GM18526 (cell line): Measurements from ENCODE around the gene NRBF2.

Experiments
- POLR2A ChIP-seq: IDR thresholded peaks from 3 replicates; pipeline ENCODE4 v1.6.1; 2011; ENCODE audit not compliant: insufficient read length; ENCODE audit errors: extremely low read depth

Gene NRBF2

DNA sequence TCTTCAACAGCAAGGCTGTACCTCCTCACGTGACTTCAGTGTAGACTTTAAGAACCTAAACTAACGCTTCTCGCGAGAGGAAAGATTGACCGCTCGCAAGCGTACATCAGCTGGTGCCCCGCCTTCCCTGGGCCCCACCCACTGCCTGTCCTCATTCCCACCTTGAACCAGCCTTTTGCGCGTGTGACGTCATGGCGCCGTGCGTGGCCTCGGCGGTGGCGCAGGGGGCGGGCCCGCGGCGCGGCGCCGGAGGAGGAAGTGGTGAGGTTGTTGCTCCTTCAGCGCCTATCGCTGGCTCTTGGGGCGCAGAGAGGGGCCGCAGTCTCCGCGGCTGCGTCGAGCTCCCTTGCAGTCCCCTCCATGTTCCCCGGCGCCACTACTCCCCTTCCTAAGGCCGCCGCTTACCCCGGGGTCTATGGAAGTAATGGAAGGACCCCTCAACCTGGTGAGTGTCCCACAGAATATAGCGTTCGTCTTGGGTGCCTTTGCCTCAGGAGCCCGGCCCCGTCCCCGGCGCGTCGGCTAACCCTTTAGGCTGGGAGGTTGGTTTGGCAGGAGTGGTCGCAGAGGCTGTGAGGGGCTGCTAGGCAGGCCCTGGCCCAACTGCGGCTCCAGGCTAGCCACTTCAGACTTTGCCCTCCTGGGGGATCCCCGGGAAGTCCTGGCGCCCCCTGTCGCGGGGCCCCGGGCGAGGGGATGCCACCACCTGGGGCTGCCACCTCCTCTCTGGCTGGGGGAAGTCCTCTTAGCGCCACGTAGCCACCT is at the start of gene NRBF2:
NRBF2 (plus strand) TSS at position 273 of the 765 bp plus-strand sequence; CDS start at position 416, 143 bp downstream.
- peak; percentile 98 for TF ChIP-seq POLR2A

DNA sequence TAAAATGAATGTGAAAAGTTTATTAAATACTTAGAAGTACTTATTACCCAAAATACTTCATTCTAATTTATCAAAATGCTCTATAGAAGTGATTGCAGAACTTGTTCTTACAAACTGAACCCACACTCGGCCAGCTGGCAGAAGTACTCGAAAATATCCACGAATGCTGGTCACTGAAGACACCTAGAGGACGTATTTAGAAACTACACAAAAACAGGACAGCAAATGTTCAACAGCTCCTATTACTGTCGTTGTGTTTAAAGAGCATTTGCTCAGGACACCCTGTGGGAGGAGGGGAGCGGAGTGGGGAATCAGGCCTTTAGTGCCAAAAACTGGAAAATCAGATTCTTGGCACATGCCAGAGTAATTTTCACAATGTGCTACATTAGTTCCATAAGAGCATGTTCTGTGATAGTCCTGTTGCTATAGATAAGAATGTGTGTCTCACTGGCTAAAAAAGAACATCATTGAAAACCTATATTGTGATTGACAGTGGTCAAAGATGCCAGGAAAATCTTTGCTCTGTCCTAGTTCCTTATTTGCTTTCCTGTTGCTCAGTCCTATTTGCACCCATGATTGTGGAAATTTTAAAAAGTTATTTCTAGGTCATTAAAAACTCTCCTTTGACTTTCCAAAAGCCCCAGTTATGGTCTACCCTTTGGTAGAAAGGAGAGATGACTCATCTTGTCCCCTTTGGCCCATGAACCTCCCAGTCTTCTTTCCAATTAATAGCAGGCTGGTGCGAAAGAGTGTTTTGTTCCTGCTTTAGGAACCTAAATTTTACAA is 49.0 kb upstream of the NRBF2 start:
- TF ChIP-seq POLR2A: no peak

DNA sequence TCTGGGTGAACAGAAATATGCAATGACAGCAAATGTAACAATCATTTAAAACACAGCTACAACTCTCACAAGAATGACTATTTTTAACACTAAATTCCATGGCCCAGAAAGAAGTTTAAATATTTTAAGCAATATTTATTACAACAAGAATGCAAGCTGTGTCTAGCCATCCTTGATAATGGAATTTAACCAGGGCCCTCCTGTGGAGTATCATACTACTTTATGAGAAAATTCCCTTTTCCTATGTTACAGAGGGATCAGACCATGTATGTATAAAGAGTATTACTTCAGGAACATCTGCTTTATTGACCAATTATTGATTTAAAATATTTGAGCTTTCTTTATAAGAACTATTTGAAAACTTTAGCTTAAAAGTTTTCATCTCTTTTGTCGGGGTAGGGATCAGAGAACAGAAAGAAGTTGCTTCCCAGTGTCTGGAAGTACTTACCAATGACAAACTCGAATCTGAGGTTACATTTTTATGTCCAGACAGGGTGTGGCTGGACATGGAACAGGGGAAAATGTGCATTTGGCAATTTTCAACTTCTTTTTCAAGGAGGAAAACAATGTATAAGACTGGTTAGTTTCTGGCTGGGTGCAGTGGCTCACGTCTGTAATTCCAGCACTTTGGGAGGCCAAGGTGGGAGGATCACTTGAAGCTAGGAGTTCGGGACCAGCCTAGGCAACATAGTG is 48.3 kb upstream of the NRBF2 start:
- no peak for TF ChIP-seq POLR2A

DNA sequence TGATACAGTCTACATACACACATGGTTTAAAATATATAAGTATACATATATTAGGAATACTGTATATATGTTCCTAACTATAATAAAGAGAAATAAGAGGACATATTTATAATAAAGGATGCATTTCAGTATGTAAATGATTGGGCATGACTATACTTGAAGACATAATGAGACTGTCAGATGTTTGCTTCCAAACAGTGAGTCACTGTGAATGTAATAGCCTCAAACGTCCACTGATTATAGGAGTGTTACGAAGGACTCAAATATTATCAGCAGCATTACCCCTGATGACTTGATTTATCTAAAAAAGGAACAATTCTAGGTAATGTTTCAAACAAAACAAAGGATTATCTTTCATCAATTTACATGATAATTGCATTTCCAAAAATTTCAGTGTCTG is 39.9 kb upstream of the NRBF2 start:
- TF ChIP-seq POLR2A: no peak

DNA sequence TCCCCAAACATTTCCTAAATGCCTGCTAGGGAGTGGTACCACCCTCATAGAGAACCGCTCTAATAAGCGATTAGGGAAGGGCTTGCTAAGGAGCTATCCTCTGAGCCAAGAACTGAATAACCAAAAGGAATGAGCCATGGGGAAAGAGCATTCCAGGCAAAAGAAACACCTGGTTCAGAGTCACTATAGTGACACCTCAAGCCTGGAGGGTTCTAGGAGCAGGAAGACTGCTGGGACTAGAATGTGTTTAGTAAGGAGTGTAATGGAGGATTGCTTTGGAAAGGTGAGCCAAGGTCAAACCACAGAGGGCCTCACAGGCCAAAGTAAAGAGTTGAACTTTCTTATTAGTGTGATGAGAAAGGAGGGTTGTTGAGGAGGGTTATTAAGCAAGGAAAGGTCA is 38.7 kb upstream of the NRBF2 start:
- TF ChIP-seq POLR2A: no peak

DNA sequence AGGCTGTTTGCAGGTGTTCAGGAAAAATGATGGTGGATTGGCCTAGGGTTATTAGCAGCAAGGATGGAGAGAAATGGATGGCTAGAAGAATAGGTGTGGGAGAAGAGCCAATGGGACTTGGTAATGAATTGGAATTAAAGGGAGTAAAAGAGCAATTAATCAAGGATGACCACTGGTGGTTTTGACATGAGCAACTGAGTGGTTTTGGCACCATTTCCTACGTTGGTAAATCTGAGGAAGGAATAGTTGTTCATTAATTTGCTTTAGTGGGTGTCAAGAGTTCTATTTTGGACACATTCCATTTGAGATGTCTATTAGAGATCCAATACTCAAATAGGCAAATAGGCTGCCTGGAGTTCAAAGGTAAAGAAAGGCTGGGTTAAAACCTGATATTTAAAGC is 38.2 kb upstream of the NRBF2 start:
- TF ChIP-seq POLR2A: no peak

DNA sequence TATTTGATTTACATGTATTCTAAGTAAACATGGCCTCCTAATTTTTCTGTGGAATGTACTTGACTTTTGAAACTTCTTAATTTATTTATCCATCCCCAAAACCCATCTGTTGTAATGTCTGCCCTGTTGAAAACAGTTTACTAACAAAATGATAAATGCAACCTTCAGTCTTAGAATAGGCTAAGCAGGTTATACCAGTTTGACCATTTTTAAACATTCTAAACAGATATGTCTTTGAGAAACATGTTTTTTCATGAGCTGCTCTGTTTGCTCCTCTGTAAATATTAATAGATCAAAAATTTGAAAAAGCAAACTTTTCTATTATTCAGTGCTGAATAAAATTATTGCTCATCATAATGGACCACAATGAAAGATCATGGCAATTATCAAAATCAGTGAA is 33.4 kb upstream of the NRBF2 start:
- no peak for TF ChIP-seq POLR2A

DNA sequence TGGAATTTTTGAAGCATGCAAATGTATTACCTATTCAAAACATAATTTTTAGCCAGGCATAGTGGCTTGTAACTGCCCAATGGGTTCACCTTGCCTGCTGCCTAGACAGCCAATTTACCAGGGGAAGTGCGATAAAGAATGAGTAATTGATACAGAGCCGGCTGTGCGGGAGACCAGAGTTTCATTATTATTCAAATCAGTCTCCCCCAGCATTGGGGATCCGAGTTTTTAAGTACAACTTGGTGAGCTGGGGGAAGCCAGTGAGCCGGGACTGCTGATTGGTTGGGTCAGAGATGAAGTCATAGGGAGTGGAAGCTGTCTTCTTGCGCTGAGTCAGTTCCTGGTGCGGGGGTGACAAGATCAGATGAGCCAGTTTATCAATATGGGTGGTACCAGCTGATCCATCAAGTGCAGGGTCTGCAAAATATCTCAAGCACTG is 29.1 kb upstream of the NRBF2 start:
- no peak for TF ChIP-seq POLR2A

DNA sequence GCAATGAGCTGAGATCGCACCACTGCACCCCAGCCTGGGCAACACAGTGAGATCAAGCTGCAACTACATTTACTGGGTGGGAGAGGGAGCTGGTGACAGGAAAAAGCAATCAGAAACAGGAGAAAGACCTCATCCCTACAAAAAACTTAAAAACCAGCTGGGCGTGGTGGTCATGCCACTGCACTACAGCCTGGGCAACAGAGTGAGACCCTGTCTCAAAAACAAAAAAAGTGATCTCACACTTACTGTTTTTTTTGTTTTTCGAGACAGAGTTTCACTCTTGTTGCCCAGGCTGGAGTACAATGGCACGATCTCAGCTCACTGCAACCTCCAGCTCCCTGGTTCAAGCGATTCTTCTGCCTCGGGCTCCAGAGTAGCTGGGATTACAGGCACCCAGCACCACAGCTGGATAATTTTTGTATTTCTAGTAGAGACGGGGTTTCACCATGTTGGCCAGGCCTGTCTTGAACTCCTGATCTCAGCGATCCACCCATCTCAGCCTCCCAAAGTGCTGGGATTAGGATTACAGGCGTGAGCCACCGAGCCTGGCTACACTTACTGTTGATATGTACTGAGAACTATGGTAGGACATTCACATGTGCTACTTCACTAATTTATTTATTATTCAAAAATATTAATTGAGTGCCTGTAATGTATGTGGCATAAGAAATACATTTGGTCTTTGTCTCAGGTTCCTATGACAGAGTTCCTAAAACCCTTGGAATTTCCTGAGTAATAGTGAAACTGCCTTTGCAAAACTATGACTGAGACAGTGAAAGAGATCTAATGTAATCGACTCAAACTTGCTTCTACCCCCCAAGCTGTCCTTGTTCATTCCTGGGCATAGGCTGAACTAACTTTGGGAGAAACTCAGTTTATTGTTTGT is 27.7 kb upstream of the NRBF2 start:
- no peak for TF ChIP-seq POLR2A

DNA sequence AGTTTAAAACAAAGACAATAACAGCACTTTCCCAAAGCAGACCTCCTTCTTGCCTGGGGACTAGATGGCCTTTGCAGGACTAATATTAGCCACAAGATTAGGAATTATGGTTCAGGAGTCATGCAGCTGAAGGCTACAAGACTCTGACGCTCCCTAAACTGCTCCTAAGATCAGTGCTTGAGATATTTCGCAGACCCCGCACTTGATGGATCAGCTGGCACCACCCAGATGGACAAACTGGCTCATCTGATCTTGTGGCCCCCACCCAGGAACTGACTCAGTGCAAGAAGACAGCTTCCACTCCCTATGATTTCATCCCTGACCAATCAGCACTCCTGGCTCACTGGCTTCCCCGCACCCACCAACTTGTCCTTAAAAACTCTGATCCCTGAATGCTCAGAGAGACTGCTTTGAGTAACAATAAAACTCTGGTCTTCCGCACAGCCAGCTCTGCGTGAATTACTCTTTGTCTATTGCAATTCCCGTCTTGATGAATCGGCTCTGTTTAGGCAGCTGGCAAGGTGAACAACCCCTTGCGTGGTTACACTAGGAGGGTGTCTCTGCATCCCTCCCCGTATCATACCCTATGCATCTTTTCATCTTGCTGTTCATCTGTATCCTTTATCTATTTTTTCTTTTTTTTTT is 26.9 kb upstream of the NRBF2 start:
- TF ChIP-seq POLR2A: no peak

DNA sequence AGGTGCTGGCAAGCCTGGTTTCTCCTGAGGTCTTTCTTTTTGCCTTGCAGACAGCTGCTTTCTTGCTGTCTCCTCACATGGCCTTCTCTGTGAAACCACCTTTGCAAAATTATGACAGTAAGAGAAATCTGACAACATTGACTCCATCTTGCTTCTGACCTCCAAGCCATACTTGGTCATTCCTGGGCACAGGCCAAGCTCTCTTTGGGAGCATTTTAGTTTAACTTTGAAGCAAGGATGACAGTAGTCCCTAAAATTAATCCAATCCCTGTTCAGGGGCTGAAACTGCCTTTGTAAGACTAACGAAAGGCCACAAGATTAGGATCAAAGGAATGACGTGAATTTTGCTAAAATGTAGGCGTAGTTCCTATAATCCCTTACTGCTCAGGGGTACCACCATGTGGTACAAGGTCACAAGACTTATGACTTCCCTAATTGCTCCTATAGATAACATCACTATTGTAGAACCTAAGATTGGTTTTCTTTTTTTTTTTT is 25.1 kb upstream of the NRBF2 start:
- no peak for TF ChIP-seq POLR2A

DNA sequence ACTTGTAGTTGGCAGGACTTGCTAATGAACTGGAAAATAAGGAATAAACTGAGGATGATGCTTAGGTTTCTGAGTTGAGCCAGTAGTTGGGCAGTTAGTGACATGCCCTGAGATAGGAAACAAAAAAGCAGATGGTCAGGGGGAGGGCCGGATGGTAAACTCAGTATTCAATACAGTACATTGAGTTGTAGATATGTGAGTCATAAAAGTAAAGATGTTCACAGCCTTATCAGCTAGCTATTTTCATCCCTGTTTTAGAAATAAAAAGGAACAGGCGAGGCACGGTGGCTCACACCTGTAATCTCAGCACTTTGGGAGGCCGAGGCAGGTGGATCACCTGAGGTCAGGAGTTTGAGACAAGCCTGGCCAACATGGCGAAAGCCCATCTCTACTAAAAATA is 22.2 kb upstream of the NRBF2 start:
- TF ChIP-seq POLR2A: no peak

DNA sequence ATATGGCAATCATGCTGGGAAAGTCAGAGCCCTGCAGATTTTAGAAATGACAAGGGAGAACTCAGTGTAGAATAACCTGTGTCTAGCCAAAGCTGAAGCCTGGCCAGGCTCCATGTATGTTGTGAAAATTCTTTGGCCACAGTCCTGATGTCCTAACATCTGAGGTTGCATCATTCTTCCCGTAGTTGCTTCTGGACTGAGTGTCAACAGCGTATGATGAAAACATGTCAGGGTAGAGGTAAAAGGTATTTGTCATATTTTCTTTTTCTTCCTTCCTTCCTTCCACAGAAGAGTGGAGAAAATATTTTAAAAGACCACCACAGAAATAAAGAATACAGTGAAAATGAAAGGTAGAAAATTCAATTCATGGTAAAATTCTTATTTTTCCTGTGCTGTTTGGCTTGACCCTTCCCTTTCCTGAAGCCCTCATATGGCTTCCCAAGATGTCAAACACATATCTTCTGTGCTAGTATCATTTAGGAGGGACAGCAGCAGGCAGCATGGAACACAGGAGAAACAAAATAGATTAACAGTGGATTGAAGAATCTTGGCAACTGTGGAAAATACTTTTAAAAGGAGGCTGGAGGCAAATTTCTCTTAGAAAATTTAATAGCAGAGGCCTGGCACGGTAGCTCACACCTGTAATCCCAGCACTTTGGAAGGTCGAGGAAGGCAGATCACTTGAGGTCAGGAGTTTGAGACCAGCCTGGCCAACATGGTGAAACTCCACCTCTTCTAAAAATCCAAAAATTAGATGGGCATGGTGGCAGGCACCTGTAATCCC is 18.9 kb upstream of the NRBF2 start:
- no peak for TF ChIP-seq POLR2A
